HG03354 (cell line): Measurements from ENCODE around the gene WDTC1.
"Not testable (repeated sequence)": the region's sequence is repeated elsewhere in the genome, so short reads cannot be mapped to it uniquely, and the experiment has no call there.

Source experiments
- ATAC-seq: cut with Tn5 transposase; IDR thresholded peaks from one replicate; pipeline ENCODE4 v1.9.1; 2021; ENCODE audit warnings: mild to moderate bottlenecking; ENCODE audit not compliant: unreplicated experiment, poor library complexity, severe bottlenecking

The WDTC1 gene

GRCh38 chr1:27243665-27244064 lies 9.2 kb downstream of the WDTC1 start:
- not testable (repeated sequence) for ATAC-seq

- no peak for ATAC-seq
These were observed 11.8 kb downstream of the WDTC1 start for GRCh38 chr1:27246194-27246593.

GRCh38 chr1:27253596-27253995 lies 19.2 kb downstream of the WDTC1 start:
- no peak for ATAC-seq

DNA sequence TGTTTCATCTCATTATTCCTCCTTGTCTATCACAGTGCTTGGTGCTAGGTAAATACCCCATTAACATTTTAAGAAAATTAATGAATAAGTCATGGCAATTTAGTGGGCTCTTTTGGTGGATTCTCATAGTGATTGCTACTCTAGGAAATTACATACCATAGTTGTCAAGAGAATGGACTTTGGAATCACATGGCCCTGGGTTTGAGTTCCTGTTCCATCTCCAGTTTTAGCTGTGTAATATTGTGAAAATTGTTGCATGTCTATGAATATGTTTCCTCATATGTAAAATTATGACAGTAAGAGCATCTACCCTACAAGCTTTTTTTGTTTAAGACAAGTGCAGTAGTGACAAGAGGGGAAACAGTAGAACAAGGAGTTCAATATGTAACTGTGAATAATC lies 20.7 kb downstream of the WDTC1 start:
- no peak for ATAC-seq

DNA sequence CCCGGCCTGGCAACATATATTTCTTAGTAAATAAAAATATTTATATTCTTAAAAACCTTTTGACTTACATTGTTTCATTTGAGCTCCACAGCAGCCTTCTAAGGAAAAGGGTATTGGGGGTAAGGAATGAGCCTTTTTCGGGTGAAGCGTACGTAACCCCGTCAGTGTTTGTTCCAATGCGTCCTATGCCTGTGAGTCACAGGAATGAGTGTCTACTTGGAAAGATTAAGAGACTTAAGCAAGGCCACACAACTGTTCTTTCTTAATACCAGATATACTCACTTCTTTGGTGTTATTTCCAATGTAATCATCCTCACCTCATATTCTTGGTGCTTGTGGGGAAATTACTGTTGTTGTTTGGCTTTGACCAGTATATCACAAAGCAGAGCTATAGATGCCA lies 22.7 kb downstream of the WDTC1 start:
- no peak for ATAC-seq

DNA sequence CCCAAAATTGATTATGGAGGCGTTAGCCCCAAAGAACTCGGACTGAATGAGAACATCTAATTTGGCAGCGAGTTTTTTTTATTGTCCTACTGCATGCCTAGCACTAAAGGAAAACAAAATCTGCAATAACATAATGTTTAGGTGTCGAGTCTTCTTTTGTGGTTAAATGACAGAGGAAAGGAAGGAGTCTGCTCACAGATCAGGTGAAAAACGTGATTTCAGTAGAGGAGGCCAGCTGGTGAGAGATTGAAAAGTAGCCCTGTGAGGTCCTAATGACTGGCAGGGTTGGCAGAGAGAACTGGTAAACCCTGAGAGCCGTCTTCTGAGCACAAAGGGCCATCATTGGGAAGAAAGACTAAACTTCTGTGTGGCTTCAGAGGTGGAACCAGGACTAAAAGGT lies 24.2 kb downstream of the WDTC1 start:
- no peak for ATAC-seq

GRCh38 chr1:27267153-27267552 lies 32.7 kb downstream of the WDTC1 start:
- no peak for ATAC-seq

DNA sequence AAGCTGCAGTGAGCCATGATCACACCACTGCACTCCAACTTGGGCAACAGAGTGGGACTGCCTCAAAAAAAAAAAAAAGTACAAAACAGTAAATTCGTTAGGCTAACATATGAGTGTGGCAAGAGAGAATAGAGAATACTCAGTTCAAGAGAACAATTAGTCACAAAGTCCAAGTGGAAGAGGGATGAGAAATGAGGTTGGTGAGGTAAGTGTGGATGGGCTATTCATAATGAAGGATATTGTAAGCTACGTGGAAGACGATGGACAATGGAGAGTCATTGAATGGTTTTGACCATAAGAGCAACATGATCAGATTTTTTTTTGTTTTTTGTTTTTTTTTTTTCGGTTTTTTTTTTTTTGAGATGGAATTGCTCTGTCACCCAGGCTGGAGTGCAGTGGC lies 34.8 kb downstream of the WDTC1 start:
- ATAC-seq, result no peak

- ATAC-seq, result no peak
These were observed 39.8 kb downstream of the WDTC1 start for GRCh38 chr1:27274204-27274603.

DNA sequence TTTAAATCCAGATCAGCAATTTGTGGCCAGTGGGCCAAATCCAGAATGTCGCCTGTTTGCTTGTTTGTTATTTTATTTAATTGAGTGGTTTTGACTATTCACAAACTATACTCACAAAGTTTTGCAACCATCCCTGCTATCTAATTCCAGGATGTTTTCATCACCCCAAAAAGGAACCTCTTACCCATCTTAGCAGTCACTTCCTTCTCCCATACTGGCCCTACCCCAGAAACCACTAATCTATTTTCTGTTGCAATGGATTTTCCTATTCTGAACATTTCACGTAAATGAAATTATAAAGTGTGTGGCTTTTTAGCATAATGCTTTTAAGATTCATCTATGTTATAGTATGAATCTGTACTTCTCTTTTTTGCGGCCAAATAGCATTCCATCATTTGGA lies 41.3 kb downstream of the WDTC1 start:
- no peak for ATAC-seq

- ATAC-seq, result peak; percentile 48
These were observed 50.2 kb downstream of the WDTC1 start for GRCh38 chr1:27284425-27285273.

DNA sequence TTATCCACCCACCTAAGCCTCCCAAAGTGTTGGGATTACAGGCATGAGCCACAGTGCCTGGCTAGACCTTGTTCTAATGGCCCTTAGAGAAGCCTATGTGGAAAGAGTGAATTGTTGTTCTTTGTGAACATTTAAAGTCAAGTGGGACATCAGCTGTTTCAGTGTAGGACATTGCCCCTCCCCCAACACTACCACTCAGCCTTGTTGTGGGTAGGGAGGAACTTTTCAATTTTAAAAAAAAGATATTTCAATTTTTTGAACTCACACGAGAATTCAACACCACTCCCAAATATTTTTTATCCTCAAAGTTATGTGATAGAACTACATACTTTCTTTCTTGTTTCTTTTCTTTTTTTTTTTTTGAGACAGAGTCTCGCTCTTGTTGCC lies 50.8 kb downstream of the WDTC1 start:
- ATAC-seq, result no peak

DNA sequence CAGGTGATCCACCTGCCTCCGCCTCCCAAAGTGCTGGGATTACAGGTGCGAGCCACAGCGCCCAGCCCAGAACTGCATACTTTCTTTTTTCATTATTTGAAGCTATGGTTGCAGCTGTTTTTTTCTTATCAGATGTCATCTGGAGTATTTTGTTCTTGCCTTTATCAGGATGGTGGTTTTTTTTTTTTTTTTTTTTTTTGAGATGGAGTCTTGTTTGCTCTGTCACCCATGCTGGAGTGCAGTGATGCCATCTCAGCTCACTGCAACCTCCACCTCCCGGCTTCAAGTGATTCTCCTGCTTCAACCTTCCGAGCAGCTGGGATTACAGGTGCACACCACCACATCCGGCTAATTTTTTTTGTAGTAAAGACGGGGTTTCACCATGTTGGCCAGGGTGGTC lies 51.4 kb downstream of the WDTC1 start:
- ATAC-seq, result not testable (repeated sequence)

- not testable (repeated sequence) for ATAC-seq
These were observed 54.7 kb downstream of the WDTC1 start for GRCh38 chr1:27289125-27289524.

DNA sequence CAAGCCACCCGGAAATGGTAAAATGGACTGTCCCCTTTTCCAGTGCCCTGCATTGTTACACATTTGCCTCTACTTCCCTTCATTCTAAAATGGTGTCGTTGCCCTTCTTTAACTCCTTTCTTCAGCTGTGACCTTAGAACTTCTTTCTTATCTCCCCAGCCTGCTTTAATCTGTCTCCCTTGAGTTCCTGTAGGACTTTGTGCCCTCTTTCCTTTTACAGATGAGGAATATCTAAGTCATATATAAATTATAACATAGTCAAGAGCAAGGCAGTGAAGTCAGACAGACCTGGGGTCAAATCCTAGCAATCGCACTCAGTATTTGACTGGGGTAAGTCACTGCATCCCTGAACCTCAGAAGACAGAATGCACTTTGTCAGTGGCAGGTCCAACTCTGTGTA lies 56.1 kb downstream of the WDTC1 start:
- no peak for ATAC-seq

GRCh38 chr1:27292106-27292505 lies 57.7 kb downstream of the WDTC1 start:
- no peak for ATAC-seq

- no peak for ATAC-seq
These were observed 59.5 kb downstream of the WDTC1 start for GRCh38 chr1:27293915-27294314.

DNA sequence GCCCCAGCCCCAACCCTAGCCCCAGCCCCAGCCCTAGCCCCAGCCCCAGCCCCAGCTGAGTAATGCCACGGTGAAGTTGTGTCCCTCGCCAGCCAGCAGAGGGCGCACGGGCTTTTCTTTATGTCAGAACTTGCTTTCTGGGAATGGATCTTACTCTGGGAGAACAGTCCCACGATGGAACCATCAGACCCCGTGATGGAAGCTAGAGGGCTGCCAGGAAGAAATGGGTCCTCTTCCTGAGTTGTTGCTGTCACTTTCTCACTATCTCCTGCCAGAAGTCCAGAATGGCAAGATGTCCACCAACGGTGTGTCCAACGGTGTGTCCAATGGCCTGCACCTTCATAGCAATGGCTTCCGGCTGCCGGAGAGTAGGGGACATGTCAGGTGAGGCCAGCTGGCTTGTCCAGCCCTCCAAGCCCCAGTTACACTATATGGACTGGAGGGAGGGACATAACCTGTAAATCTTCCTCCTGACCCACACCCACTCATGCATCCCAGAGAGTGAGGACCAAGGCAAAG lies 62.4 kb downstream of the WDTC1 start:
- ATAC-seq, result no peak

- ATAC-seq, result no peak
These were observed 63.5 kb downstream of the WDTC1 start for GRCh38 chr1:27297903-27298302.

- ATAC-seq, result no peak
These were observed 64.4 kb downstream of the WDTC1 start for GRCh38 chr1:27298632-27299384.
